Sigmoid colon (tissue), 4 donors: Measurements from ENCODE around the gene ADAMTS17.

Experiments
- EP300 ChIP-seq, 4 donors: sonication (generic); formaldehyde crosslinking; IDR thresholded peaks; one replicate each; pipeline ENCODE4 v1.6.1; 2017; ENCODE audit warnings: antibody characterized with exemption in 4 of 4
- POLR2A ChIP-seq, 2 donors: fragments of 450-650 bp; IDR thresholded peaks; one replicate each; pipeline ENCODE4 v1.6.1; 2016; ENCODE audit warnings: antibody characterized with exemption in 2 of 2, mild to moderate bottlenecking in 2 of 2, moderate library complexity in 2 of 2
- POLR2AphosphoS5 ChIP-seq, 4 donors: sonication (generic); formaldehyde crosslinking; IDR thresholded peaks; one replicate each; pipeline ENCODE4 v1.6.1; 2017; ENCODE audit warnings: antibody characterized with exemption in 4 of 4
- TF ChIP-seq, protein P1 (sequence below), 4 experiments: fragments of 450-650 bp in 3 of 4; fragments of 200-600 bp in 1 of 4; IDR thresholded peaks; one replicate each; pipeline ENCODE4 v1.5.1; 2016 to 2019; ENCODE audit warnings: antibody characterized with exemption in 4 of 4, mild to moderate bottlenecking in 3 of 4, moderate library complexity in 2 of 4

GRCh38 chr15:99932676-99933402 lies 408.9 kb downstream of the ADAMTS17 start:
- TF ChIP-seq, protein P1, sequence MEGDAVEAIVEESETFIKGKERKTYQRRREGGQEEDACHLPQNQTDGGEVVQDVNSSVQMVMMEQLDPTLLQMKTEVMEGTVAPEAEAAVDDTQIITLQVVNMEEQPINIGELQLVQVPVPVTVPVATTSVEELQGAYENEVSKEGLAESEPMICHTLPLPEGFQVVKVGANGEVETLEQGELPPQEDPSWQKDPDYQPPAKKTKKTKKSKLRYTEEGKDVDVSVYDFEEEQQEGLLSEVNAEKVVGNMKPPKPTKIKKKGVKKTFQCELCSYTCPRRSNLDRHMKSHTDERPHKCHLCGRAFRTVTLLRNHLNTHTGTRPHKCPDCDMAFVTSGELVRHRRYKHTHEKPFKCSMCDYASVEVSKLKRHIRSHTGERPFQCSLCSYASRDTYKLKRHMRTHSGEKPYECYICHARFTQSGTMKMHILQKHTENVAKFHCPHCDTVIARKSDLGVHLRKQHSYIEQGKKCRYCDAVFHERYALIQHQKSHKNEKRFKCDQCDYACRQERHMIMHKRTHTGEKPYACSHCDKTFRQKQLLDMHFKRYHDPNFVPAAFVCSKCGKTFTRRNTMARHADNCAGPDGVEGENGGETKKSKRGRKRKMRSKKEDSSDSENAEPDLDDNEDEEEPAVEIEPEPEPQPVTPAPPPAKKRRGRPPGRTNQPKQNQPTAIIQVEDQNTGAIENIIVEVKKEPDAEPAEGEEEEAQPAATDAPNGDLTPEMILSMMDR (IDR thresholded peaks at IDR 0.05) = no peak
- TF ChIP-seq POLR2AphosphoS5 (IDR thresholded peaks at IDR 0.05) (no peak), POLR2A (IDR thresholded peaks at IDR 0.05) (no peak), EP300 (IDR thresholded peaks at IDR 0.05) (no peak)
